OCI-LY1 (cell line): Measurements from ENCODE around the gene WDR44.

Experiments used
- H2AFZ ChIP-seq: fragments of 200-600 bp; sonication (generic), shearing (Covaris generic); 2 replicates; pipeline ENCODE4 v1.6.0; 2014; ENCODE audit warnings: antibody characterized with exemption, mild to moderate bottlenecking, low read length
- H3F3A ChIP-seq: fragments of 200-600 bp; sonication (generic), shearing (Covaris generic); 2 replicates; pipeline ENCODE4 v1.6.0; 2014; ENCODE audit warnings: mild to moderate bottlenecking, antibody characterized with exemption, low read length, moderate library complexity; ENCODE audit not compliant: insufficient read depth
- H3K27ac ChIP-seq: fragments of 200-600 bp; sonication (generic); 2 replicates; pipeline ENCODE4 v1.5.1; 2014; ENCODE audit warnings: low read length, mixed run types, mild to moderate bottlenecking, low read depth; ENCODE audit not compliant: poor library complexity, severe bottlenecking
- H3K27me3 ChIP-seq: fragments of 200-600 bp; sonication (generic); 2 replicates; pipeline ENCODE4 v1.6.0; 2014; ENCODE audit warnings: antibody characterized with exemption, mild to moderate bottlenecking, low read length, moderate library complexity; ENCODE audit not compliant: insufficient read depth
- H3K36me3 ChIP-seq: fragments of 200-600 bp; sonication (generic); 2 replicates; pipeline ENCODE4 v1.6.1; 2014; ENCODE audit warnings: mild to moderate bottlenecking, antibody characterized with exemption, low read length, moderate library complexity, mixed read lengths; ENCODE audit not compliant: insufficient read depth
- H3K4me1 ChIP-seq: fragments of 200-600 bp; sonication (generic); 2 replicates; pipeline ENCODE4 v1.5.1; 2014; ENCODE audit warnings: mild to moderate bottlenecking, low read length, moderate library complexity; ENCODE audit not compliant: insufficient read depth, severe bottlenecking
- H3K4me2 ChIP-seq: fragments of 200-600 bp; sonication (generic), shearing (Covaris generic); 2 replicates; pipeline ENCODE4 v1.6.1; 2014; ENCODE audit warnings: low read length
- H3K4me3 ChIP-seq: fragments of 200-600 bp; sonication (generic); 2 replicates; pipeline ENCODE4 v1.5.1; 2014; ENCODE audit warnings: low read length, low read depth, mild to moderate bottlenecking, mixed read lengths; ENCODE audit not compliant: poor library complexity, severe bottlenecking
- H3K79me2 ChIP-seq: fragments of 200-600 bp; shearing (Covaris generic); 2 replicates; pipeline ENCODE4 v1.6.1; 2016; ENCODE audit warnings: mixed run types, low read length, mixed read lengths; ENCODE audit not compliant: insufficient read depth
- H3K9ac ChIP-seq: fragments of 200-600 bp; sonication (generic), shearing (Covaris generic); 2 replicates; pipeline ENCODE4 v1.6.1; 2014; ENCODE audit warnings: mild to moderate bottlenecking, low read length, mixed read lengths
- H3K9me2 ChIP-seq: fragments of 200-600 bp; sonication (generic), shearing (Covaris generic); 2 replicates; pipeline ENCODE4 v1.6.1; 2014; ENCODE audit warnings: low read depth, mild to moderate bottlenecking, low read length, mixed read lengths
- H3K9me3 ChIP-seq: fragments of 200-600 bp; shearing (Covaris generic); 2 replicates; pipeline ENCODE4 v1.6.1; 2014; ENCODE audit warnings: low read length, mixed read lengths
- H4K20me1 ChIP-seq: fragments of 200-600 bp; sonication (generic), shearing (Covaris generic); 2 replicates; pipeline ENCODE4 v1.6.0; 2016; ENCODE audit warnings: mild to moderate bottlenecking, low read length; ENCODE audit not compliant: insufficient read depth
- EZH2 ChIP-seq: fragments of 200-600 bp; sonication (generic), shearing (Covaris generic); IDR thresholded peaks from 2 replicates; pipeline ENCODE4 v1.8.0; 2017; ENCODE audit warnings: borderline replicate concordance, mixed run types, mild to moderate bottlenecking, antibody characterized with exemption, low read length, moderate library complexity, mixed read lengths
- TF ChIP-seq, protein P1 (sequence below): fragments of 200-600 bp; sonication (generic), shearing (Covaris generic); IDR thresholded peaks from 2 replicates; pipeline ENCODE4 v1.5.1; 2017; ENCODE audit warnings: mild to moderate bottlenecking, antibody characterized with exemption, low read length, moderate library complexity, mixed read lengths

WDR44 gene

DNA sequence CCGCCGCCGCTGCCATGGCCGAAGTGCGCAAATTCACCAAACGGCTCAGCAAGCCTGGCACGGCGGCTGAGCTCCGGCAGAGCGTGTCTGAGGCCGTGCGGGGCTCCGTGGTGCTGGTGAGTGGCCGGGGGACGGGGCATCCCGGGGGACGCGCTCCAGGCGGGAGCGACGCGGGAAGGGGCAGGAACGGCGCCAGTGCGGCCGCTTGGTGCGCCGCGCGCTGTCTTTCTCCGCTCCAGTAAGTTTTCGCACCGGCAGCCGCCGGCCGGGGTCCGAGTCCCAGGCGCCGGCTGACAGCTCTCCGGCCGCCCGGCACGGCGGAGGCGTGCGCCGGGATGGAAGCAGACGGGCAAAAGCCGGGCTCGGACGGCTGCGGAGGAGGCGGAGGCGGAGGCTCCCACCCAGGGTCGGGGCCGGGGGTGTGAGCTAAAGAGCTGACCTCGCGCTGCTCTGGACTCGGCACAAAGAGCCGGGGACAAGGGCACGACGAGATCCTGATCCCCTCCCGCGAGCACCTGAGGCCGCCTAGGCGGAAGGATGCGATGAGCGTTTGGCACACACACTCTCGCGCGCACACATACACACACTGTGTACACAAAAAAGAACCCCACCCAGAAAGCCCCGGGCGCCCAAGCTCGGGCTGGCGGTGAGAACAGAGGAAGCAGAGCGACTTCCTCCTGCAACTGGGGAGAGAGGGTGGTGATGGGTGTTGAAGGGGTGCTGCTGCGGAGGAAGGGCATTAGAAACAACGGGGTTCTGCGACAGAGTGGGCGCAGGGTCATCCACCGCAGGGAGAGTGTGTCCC is 150.3 kb downstream of the WDR44 start:
- peaks cover 24% of the 10 kb centered on the region for H3K4me1 ChIP-seq
- no peaks in the 10 kb centered on the region for H3K9me3 ChIP-seq
- H3F3A ChIP-seq: 0 out of 2 replicates have a peak, but pooled peaks cover 3% of the 10 kb centered on the region
- no peaks in the 10 kb centered on the region for H4K20me1 ChIP-seq
- H3K9ac ChIP-seq: peak overlapping the region; percentile 97
- peaks cover 6% of the 10 kb centered on the region for H3K79me2 ChIP-seq
- H3K36me3 ChIP-seq: no peaks in the 10 kb centered on the region
- no peak for TF ChIP-seq EZH2
- TF ChIP-seq, protein P1, sequence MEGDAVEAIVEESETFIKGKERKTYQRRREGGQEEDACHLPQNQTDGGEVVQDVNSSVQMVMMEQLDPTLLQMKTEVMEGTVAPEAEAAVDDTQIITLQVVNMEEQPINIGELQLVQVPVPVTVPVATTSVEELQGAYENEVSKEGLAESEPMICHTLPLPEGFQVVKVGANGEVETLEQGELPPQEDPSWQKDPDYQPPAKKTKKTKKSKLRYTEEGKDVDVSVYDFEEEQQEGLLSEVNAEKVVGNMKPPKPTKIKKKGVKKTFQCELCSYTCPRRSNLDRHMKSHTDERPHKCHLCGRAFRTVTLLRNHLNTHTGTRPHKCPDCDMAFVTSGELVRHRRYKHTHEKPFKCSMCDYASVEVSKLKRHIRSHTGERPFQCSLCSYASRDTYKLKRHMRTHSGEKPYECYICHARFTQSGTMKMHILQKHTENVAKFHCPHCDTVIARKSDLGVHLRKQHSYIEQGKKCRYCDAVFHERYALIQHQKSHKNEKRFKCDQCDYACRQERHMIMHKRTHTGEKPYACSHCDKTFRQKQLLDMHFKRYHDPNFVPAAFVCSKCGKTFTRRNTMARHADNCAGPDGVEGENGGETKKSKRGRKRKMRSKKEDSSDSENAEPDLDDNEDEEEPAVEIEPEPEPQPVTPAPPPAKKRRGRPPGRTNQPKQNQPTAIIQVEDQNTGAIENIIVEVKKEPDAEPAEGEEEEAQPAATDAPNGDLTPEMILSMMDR: no peak
- no peaks in the 10 kb centered on the region for H3K9me2 ChIP-seq
- H2AFZ ChIP-seq: no peak overlapping the region
- H3K27me3 ChIP-seq: no peaks in the 10 kb centered on the region
- H3K27ac ChIP-seq: peak overlapping the region; percentile 86
- peak overlapping the region; percentile 94 for H3K4me2 ChIP-seq
- H3K4me3 ChIP-seq: peak overlapping the region; percentile 94

DNA sequence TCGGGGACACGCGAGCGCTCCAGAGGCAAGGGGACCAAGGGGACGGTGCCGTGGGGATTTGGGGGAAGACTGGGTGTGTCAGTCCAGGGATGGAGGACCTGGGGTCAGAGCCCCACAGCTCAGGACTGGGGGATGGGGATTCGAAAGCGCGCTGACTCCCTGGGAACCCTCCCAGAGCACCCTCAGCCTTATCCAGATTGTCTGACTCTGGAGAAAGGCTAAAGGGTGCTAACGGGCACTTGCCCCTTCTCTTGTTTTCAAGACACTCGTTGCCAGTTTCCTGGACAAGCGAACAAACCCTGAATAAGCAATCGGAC is 150.8 kb downstream of the WDR44 start:
- H3K27ac ChIP-seq: peak overlapping the region; percentile 86
- H3K4me2 ChIP-seq: peak overlapping the region; percentile 94
- no peaks in the 10 kb centered on the region for H3K27me3 ChIP-seq
- H4K20me1 ChIP-seq: no peaks in the 10 kb centered on the region
- peaks cover 6% of the 10 kb centered on the region for H3K79me2 ChIP-seq
- TF ChIP-seq, protein P1: no peak
- no peak for TF ChIP-seq EZH2
- H3K36me3 ChIP-seq: no peaks in the 10 kb centered on the region
- H3K4me1 ChIP-seq: peaks cover 30% of the 10 kb centered on the region
- H2AFZ ChIP-seq: no peak overlapping the region
- 0 out of 2 replicates have a peak, but pooled peaks cover 3% of the 10 kb centered on the region for H3F3A ChIP-seq
- H3K9me2 ChIP-seq: no peaks in the 10 kb centered on the region
- H3K9me3 ChIP-seq: no peaks in the 10 kb centered on the region
- peak overlapping the region; percentile 94 for H3K4me3 ChIP-seq
- peak overlapping the region; percentile 97 for H3K9ac ChIP-seq

DNA sequence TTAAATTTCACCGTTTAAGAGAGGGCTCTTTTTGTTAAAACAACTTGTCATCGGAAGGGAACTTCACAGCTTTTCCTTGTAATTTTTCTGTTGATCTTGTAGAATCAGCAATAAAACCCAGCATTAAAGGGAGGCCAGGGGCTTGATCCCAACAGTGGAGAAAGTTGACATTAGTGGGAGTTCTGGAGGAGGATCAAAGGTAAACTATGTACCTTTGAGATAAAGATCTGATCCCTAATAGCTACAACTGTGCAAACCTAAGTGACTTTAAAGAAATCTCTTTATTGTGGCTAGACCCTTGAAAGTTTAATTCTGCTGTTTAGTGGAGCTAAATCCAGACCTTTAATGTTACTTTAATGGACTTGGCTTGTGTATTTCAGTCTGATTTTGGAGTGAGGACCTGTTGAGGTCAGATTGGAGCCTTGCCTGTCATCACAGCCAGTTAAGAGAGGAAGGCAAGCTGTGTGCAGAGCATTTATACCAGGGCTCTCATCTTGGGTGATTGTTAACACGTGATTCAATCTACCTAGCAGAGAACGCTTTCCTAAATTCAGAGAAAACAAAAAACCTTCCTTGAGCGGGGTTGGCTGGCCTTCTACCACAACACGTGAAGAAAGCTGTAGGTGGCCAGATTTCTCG is 151.4 kb downstream of the WDR44 start:
- Histone ChIP-seq H3K79me2 (peaks cover 6% of the 10 kb centered on the region), H3K9ac (peak overlapping the region; percentile 97), H3K4me1 (peaks cover 36% of the 10 kb centered on the region), H4K20me1 (no peaks in the 10 kb centered on the region), H3K27me3 (no peaks in the 10 kb centered on the region), H3K4me3 (peak overlapping the region; percentile 94), H2AFZ (no peak overlapping the region), H3F3A (0 out of 2 replicates have a peak, but pooled peaks cover 3% of the 10 kb centered on the region), H3K9me2 (no peaks in the 10 kb centered on the region), H3K9me3 (no peaks in the 10 kb centered on the region), H3K4me2 (peak overlapping the region; percentile 94), H3K27ac (peak overlapping the region; percentile 86), H3K36me3 (no peaks in the 10 kb centered on the region)
- TF ChIP-seq EZH2: no peak
- TF ChIP-seq, protein P1: no peak
